CD4-positive, alpha-beta T cell treated with Interleukin-15 for 4 hours (primary cell): ENCODE results near the gene PIAS1.
"Not testable (repeated sequence)": the region's sequence is repeated elsewhere in the genome, so short reads cannot be mapped to it uniquely, and the experiment has no call there.

Source experiments
- DNase-seq: peaks from one replicate; pipeline ENCODE4 v3.0.0-alpha.2; 2020; ENCODE audit warnings: low spot score

Gene PIAS1

GRCh38 chr15:68218847-68219798 lies 165.0 kb downstream of the PIAS1 start:
- DNase-seq, result no peak

- DNase-seq, result no peak
Observed at GRCh38 chr15:68220489-68220888, 166.4 kb downstream of the PIAS1 start.

GRCh38 chr15:68220967-68221366 lies 166.9 kb downstream of the PIAS1 start:
- DNase-seq, result no peak

GRCh38 chr15:68221530-68222431 lies 167.7 kb downstream of the PIAS1 start:
- not testable (repeated sequence) for DNase-seq

- DNase-seq, result not testable (repeated sequence)
Observed at GRCh38 chr15:68222432-68222743, 168.3 kb downstream of the PIAS1 start.

- DNase-seq, result no peak
Observed at GRCh38 chr15:68223171-68223570, 169.1 kb downstream of the PIAS1 start.

- no peak for DNase-seq
Observed at GRCh38 chr15:68224108-68224507, 170.0 kb downstream of the PIAS1 start.

- DNase-seq, result no peak
Observed at GRCh38 chr15:68224546-68225250, 170.6 kb downstream of the PIAS1 start.

GRCh38 chr15:68225442-68225841 lies 171.3 kb downstream of the PIAS1 start:
- DNase-seq, result not testable (repeated sequence)

GRCh38 chr15:68227643-68228142 lies 173.6 kb downstream of the PIAS1 start:
- no peak for DNase-seq

GRCh38 chr15:68228143-68228970 lies 174.2 kb downstream of the PIAS1 start:
- no peak for DNase-seq

- no peak for DNase-seq
Observed at GRCh38 chr15:68228971-68229385, 174.9 kb downstream of the PIAS1 start.

- peak; percentile 70 for DNase-seq
Observed at GRCh38 chr15:68229386-68230156, 175.5 kb downstream of the PIAS1 start, which contains the start of gene CLN6. CLN6 (minus strand) TSS chr15:68229728; CDS start chr15:68229584, 144 bp downstream.

- DNase-seq, result no peak
Observed at GRCh38 chr15:68230157-68231100, 176.3 kb downstream of the PIAS1 start.

- DNase-seq, result no peak
Observed at GRCh38 chr15:68231102-68231818, 177.1 kb downstream of the PIAS1 start.

- no peak for DNase-seq
Observed at GRCh38 chr15:68232449-68232848, 178.3 kb downstream of the PIAS1 start.

GRCh38 chr15:68232937-68233336 lies 178.8 kb downstream of the PIAS1 start:
- DNase-seq, result no peak

GRCh38 chr15:68234060-68234459 lies 179.9 kb downstream of the PIAS1 start:
- DNase-seq, result no peak
